Fibroblast of skin of left biceps (primary cell): ENCODE measurements around the gene ATP2B3.

ENCODE experiments used
- DNase-seq, 2 experiments: peaks; one replicate each; pipeline ENCODE4 v3.0.0-alpha.2; 2013; ENCODE audit warnings: low read depth in 2 of 2

ATP2B3 gene

GRCh38 chrX:153568451-153569011, 51.1 kb downstream of the ATP2B3 start:
- no peak for DNase-seq

- DNase-seq = no peak
Measured at GRCh38 chrX:153569475-153569874, 52.0 kb downstream of the ATP2B3 start.

- DNase-seq = no peak
Measured at GRCh38 chrX:153571534-153571908, 54.1 kb downstream of the ATP2B3 start.

GRCh38 chrX:153572601-153573000, 55.2 kb downstream of the ATP2B3 start:
- DNase-seq = no peak

- DNase-seq = no peak
Measured at GRCh38 chrX:153573984-153574383, 56.5 kb downstream of the ATP2B3 start.

- no peak for DNase-seq
Measured at GRCh38 chrX:153576239-153576870, 58.9 kb downstream of the ATP2B3 start.

- no peak for DNase-seq
Measured at GRCh38 chrX:153576961-153577360, 59.5 kb downstream of the ATP2B3 start.

GRCh38 chrX:153578200-153578835, 60.9 kb downstream of the ATP2B3 start:
- no peak for DNase-seq

- no peak for DNase-seq
Measured at GRCh38 chrX:153578889-153579288, 61.4 kb downstream of the ATP2B3 start.

GRCh38 chrX:153580700-153581386, 63.4 kb downstream of the ATP2B3 start:
- DNase-seq = no peak

- no peak for DNase-seq
Measured at GRCh38 chrX:153582896-153583295, 65.5 kb downstream of the ATP2B3 start.

- DNase-seq = no peak
Measured at GRCh38 chrX:153583433-153583832, 66.0 kb downstream of the ATP2B3 start.

- DNase-seq = no peak
Measured at GRCh38 chrX:153585827-153586226, 68.4 kb downstream of the ATP2B3 start.

GRCh38 chrX:153587342-153587741, 69.9 kb downstream of the ATP2B3 start:
- no peak for DNase-seq

- no peak for DNase-seq
Measured at GRCh38 chrX:153588021-153588781, 70.8 kb downstream of the ATP2B3 start.

GRCh38 chrX:153588782-153589446, 71.5 kb downstream of the ATP2B3 start:
- DNase-seq = no peak

GRCh38 chrX:153590961-153591956, 73.8 kb downstream of the ATP2B3 start:
- DNase-seq = no peak

- DNase-seq = no peak
Measured at GRCh38 chrX:153592091-153592833, 74.8 kb downstream of the ATP2B3 start.

- DNase-seq = no peak
Measured at GRCh38 chrX:153592966-153593688, 75.7 kb downstream of the ATP2B3 start.
